ENCODE measurements around the gene LRRC45. TPM values are rescaled to one million over a fixed set of nuclear protein-coding genes. Genes with fewer than 3 reads are reported as not detected.

LRRC45 gene
- polyA plus RNA-seq, 1 donor (not counting 4 experiments of a cell fraction or from before 2014, with no cell fraction given) = 2.5 TPM

- no peak overlapping the region for H3K27ac ChIP-seq (ENCODE audit: control insufficient read depth, insufficient read depth, low read length)
- DNase-seq (ENCODE audit: low read depth, low spot score) = no peak
- H3K79me2 ChIP-seq (ENCODE audit: control insufficient read depth, insufficient read depth, low read length) = no peaks in the 10 kb centered on the region
- no peaks in the 10 kb centered on the region for H3K9me3 ChIP-seq (ENCODE audit: control insufficient read depth, low read depth, low read length)
- H3K27me3 ChIP-seq (ENCODE audit: control insufficient read depth, extremely low read depth, insufficient read depth, low read length) = no peaks in the 10 kb centered on the region
- peaks cover 19% of the 10 kb centered on the region for H3K4me1 ChIP-seq (ENCODE audit: control insufficient read depth, extremely low read depth, insufficient read depth, low read length)
- no peak overlapping the region for H3K9ac ChIP-seq (ENCODE audit: control insufficient read depth, extremely low read depth, insufficient read depth, low read length)
- H3K9me1 ChIP-seq (ENCODE audit: control insufficient read depth, extremely low read depth, insufficient read depth, low read length) = peaks cover 2% of the 10 kb centered on the region
- dilution Hi-C loops (cut with MboI; ENCODE audit: extremely low pct_ligation_motif_present, low sequenced_read_pairs) = no loop called here
- no peak overlapping the region for H3K4me2 ChIP-seq (ENCODE audit: control insufficient read depth, extremely low read depth, insufficient read depth, low read depth, low read length)
- no peak overlapping the region for H3K4me3 ChIP-seq (ENCODE audit: control insufficient read depth in 2 of 3, extremely low read depth in 1 of 3, insufficient read depth in 2 of 3, low read depth in 1 of 3, low read length in 3 of 3)
- no peaks in the 10 kb centered on the region for H3K36me3 ChIP-seq (ENCODE audit: control insufficient read depth in 2 of 2, extremely low read depth in 1 of 2, insufficient read depth in 2 of 2, low read length in 2 of 2)
- no peak for FAIRE-seq
- no peak for TF ChIP-seq EZH2 (IDR thresholded peaks at IDR 0.05; ENCODE audit: low read length)
- TF ChIP-seq, protein P1, sequence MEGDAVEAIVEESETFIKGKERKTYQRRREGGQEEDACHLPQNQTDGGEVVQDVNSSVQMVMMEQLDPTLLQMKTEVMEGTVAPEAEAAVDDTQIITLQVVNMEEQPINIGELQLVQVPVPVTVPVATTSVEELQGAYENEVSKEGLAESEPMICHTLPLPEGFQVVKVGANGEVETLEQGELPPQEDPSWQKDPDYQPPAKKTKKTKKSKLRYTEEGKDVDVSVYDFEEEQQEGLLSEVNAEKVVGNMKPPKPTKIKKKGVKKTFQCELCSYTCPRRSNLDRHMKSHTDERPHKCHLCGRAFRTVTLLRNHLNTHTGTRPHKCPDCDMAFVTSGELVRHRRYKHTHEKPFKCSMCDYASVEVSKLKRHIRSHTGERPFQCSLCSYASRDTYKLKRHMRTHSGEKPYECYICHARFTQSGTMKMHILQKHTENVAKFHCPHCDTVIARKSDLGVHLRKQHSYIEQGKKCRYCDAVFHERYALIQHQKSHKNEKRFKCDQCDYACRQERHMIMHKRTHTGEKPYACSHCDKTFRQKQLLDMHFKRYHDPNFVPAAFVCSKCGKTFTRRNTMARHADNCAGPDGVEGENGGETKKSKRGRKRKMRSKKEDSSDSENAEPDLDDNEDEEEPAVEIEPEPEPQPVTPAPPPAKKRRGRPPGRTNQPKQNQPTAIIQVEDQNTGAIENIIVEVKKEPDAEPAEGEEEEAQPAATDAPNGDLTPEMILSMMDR (optimal IDR thresholded peaks at IDR 0.05 in 1 of 3, IDR thresholded peaks at IDR 0.05 in 1 of 3, conservative IDR thresholded peaks at IDR 0.05 in 1 of 3; ENCODE audit: extremely low read depth in 1 of 3, insufficient read depth in 2 of 3, low read length in 3 of 3) = no peak
- no peak overlapping the region for H2AFZ ChIP-seq (ENCODE audit: control insufficient read depth, low read length)
- H4K20me1 ChIP-seq (ENCODE audit: control insufficient read depth, extremely low read depth, insufficient read depth, low read length) = no peaks in the 10 kb centered on the region
These were observed 22.9 kb upstream of the LRRC45 start for GRCh38 chr17:81999976-82000802.

- no peak for FAIRE-seq
- dilution Hi-C loops (cut with MboI; ENCODE audit: extremely low pct_ligation_motif_present, low sequenced_read_pairs) = no loop called here
- Histone ChIP-seq H3K9me3 (ENCODE audit: control insufficient read depth, low read depth, low read length) (no peaks in the 10 kb centered on the region), H3K4me3 (ENCODE audit: control insufficient read depth in 2 of 3, extremely low read depth in 1 of 3, insufficient read depth in 2 of 3, low read depth in 1 of 3, low read length in 3 of 3) (no peak overlapping the region), H3K27ac (ENCODE audit: control insufficient read depth, insufficient read depth, low read length) (no peak overlapping the region), H3K9me1 (ENCODE audit: control insufficient read depth, extremely low read depth, insufficient read depth, low read length) (peaks cover 2% of the 10 kb centered on the region), H4K20me1 (ENCODE audit: control insufficient read depth, extremely low read depth, insufficient read depth, low read length) (no peaks in the 10 kb centered on the region), H3K36me3 (ENCODE audit: control insufficient read depth in 2 of 2, extremely low read depth in 1 of 2, insufficient read depth in 2 of 2, low read length in 2 of 2) (no peaks in the 10 kb centered on the region), H2AFZ (ENCODE audit: control insufficient read depth, low read length) (no peak overlapping the region), H3K79me2 (ENCODE audit: control insufficient read depth, insufficient read depth, low read length) (no peaks in the 10 kb centered on the region), H3K9ac (ENCODE audit: control insufficient read depth, extremely low read depth, insufficient read depth, low read length) (no peak overlapping the region), H3K27me3 (ENCODE audit: control insufficient read depth, extremely low read depth, insufficient read depth, low read length) (no peaks in the 10 kb centered on the region), H3K4me1 (ENCODE audit: control insufficient read depth, extremely low read depth, insufficient read depth, low read length) (peaks cover 22% of the 10 kb centered on the region), H3K4me2 (ENCODE audit: control insufficient read depth, extremely low read depth, insufficient read depth, low read depth, low read length) (no peak overlapping the region)
- TF ChIP-seq, protein P1 (optimal IDR thresholded peaks at IDR 0.05 in 1 of 3, IDR thresholded peaks at IDR 0.05 in 1 of 3, conservative IDR thresholded peaks at IDR 0.05 in 1 of 3; ENCODE audit: extremely low read depth in 1 of 3, insufficient read depth in 2 of 3, low read length in 3 of 3) = no peak
- no peak for TF ChIP-seq EZH2 (IDR thresholded peaks at IDR 0.05; ENCODE audit: low read length)
- no peak for DNase-seq (ENCODE audit: low read depth, low spot score)
These were observed 22.1 kb upstream of the LRRC45 start for GRCh38 chr17:82000803-82001570.
